Activated T-cell treated with anti-CD3 and anti-CD28 coated beads for 1 hour (primary cell): ENCODE data around the gene GPR84.

ENCODE experiments used
- DNase-seq: peaks from one replicate; pipeline ENCODE4 v3.0.0-alpha.2; 2020; ENCODE audit warnings: low read depth

GPR84 gene

GRCh38 chr12:54364413-54364812 lies at the start of gene GPR84:
Gene GPR84 (minus strand): TSS chr12:54364486. CDS start chr12:54363851, 635 bp downstream.
- DNase-seq = no peak

- peak; percentile 71 for DNase-seq
Measured at GRCh38 chr12:54413284-54414190, 49.3 kb upstream of the GPR84 start.

- DNase-seq = no peak
Measured at GRCh38 chr12:54412786-54413185, 48.5 kb upstream of the GPR84 start.

GRCh38 chr12:54412348-54412747 lies 48.1 kb upstream of the GPR84 start:
- no peak for DNase-seq

GRCh38 chr12:54411391-54412241 lies 47.3 kb upstream of the GPR84 start:
- DNase-seq = peak; percentile 45

GRCh38 chr12:54409267-54409666 lies 45.0 kb upstream of the GPR84 start:
- DNase-seq = no peak

GRCh38 chr12:54407183-54407905 lies 43.1 kb upstream of the GPR84 start:
- no peak for DNase-seq

GRCh38 chr12:54405573-54405972 lies 41.3 kb upstream of the GPR84 start:
- no peak for DNase-seq

GRCh38 chr12:54405106-54405505 lies 40.8 kb upstream of the GPR84 start:
- DNase-seq = no peak

- peak; percentile 55 for DNase-seq
Measured at GRCh38 chr12:54404061-54405004, 40.0 kb upstream of the GPR84 start.

- no peak for DNase-seq
Measured at GRCh38 chr12:54401119-54401518, 36.8 kb upstream of the GPR84 start.

- peak; percentile 88 for DNase-seq
Measured at GRCh38 chr12:54398995-54399793, 34.9 kb upstream of the GPR84 start.

GRCh38 chr12:54398218-54398617 lies 33.9 kb upstream of the GPR84 start:
- DNase-seq = no peak

GRCh38 chr12:54397157-54397556 lies 32.9 kb upstream of the GPR84 start:
- DNase-seq = no peak

- no peak for DNase-seq
Measured at GRCh38 chr12:54395545-54395944, 31.3 kb upstream of the GPR84 start.

GRCh38 chr12:54394986-54395385 lies 30.7 kb upstream of the GPR84 start:
- no peak for DNase-seq

GRCh38 chr12:54394281-54394719 lies 30.0 kb upstream of the GPR84 start:
- no peak for DNase-seq

- DNase-seq = no peak
Measured at GRCh38 chr12:54393743-54394142, 29.5 kb upstream of the GPR84 start.

GRCh38 chr12:54393207-54393609 lies 28.9 kb upstream of the GPR84 start:
- no peak for DNase-seq
